Measurements from ENCODE around the gene VARS1.
"Not testable (repeated sequence)": the region's sequence is repeated elsewhere in the genome, so short reads cannot be mapped to it uniquely, and the experiment has no call there.

Gene VARS1

GRCh38 chr6:31819871-31820299 is 24.3 kb upstream of the VARS1 start:
- no peak for TF ChIP-seq CTCF (IDR thresholded peaks at IDR 0.05; ENCODE audit: low read length, missing control alignments)
- no peak overlapping the region for H3K4me3 ChIP-seq (replicated peaks; ENCODE audit: low read depth, low read length)

GRCh38 chr6:31817929-31818511 is 22.5 kb upstream of the VARS1 start:
- peak overlapping the region; percentile 54 for H3K4me3 ChIP-seq (replicated peaks; ENCODE audit: low read depth, low read length)

More at GRCh38 chr6:31819871-31820299, 24.3 kb upstream of the VARS1 start:
- DNase-seq (ENCODE audit: low read depth) = no peak

GRCh38 chr6:31817133-31817928 is 21.8 kb upstream of the VARS1 start:
- H3K4me3 ChIP-seq (replicated peaks; ENCODE audit: low read depth, low read length) = peak overlapping the region; percentile 54
- not testable (repeated sequence) for DNase-seq (ENCODE audit: low read depth)

More at GRCh38 chr6:31817929-31818511, 22.5 kb upstream of the VARS1 start:
- DNase-seq (ENCODE audit: low read depth) = not testable (repeated sequence)

GRCh38 chr6:31815025-31815838 is 19.7 kb upstream of the VARS1 start, which contains the start of the genes HSPA1A and HSPA1L:
Gene HSPA1A (plus strand): TSS chr6:31815543. CDS start chr6:31815757, 214 bp downstream.
Gene HSPA1L (minus strand): TSS chr6:31815283. CDS start chr6:31811972, 3,311 bp downstream.
- no peak for TF ChIP-seq CTCF (IDR thresholded peaks at IDR 0.05; ENCODE audit: low read length, missing control alignments)
- peak; percentile 96 for DNase-seq (ENCODE audit: low read depth)
- peak within 1 kb of the TSS; percentile 66 for H3K4me3 ChIP-seq (replicated peaks; ENCODE audit: low read depth, low read length)

GRCh38 chr6:31814677-31815024 is 19.1 kb upstream of the VARS1 start:
- peak; percentile 98 for DNase-seq (ENCODE audit: low read depth)
- peak overlapping the region; percentile 66 for H3K4me3 ChIP-seq (replicated peaks; ENCODE audit: low read depth, low read length)
- TF ChIP-seq CTCF (IDR thresholded peaks at IDR 0.05; ENCODE audit: low read length, missing control alignments) = no peak

- H3K4me3 ChIP-seq (replicated peaks; ENCODE audit: low read depth, low read length) = no peak overlapping the region
- no peak for TF ChIP-seq CTCF (IDR thresholded peaks at IDR 0.05; ENCODE audit: low read length, missing control alignments)
- DNase-seq (ENCODE audit: low read depth) = no peak
Observed at GRCh38 chr6:31813465-31813849, 17.9 kb upstream of the VARS1 start.

- no peak for TF ChIP-seq CTCF (IDR thresholded peaks at IDR 0.05; ENCODE audit: low read length, missing control alignments)
- no peak for DNase-seq (ENCODE audit: low read depth)
- H3K4me3 ChIP-seq (replicated peaks; ENCODE audit: low read depth, low read length) = no peak overlapping the region
Observed at GRCh38 chr6:31811645-31812044, 16.1 kb upstream of the VARS1 start.

- DNase-seq (ENCODE audit: low read depth); H3K4me3 ChIP-seq (replicated peaks; ENCODE audit: low read depth, low read length): not testable (repeated sequence)
Observed at GRCh38 chr6:31808599-31808998, 13.0 kb upstream of the VARS1 start.
